ENCODE data around the gene ZNF598.
"Not testable (repeated sequence)": the region's sequence is repeated elsewhere in the genome, so short reads cannot be mapped to it uniquely, and the experiment has no call there.

Gene ZNF598

DNA sequence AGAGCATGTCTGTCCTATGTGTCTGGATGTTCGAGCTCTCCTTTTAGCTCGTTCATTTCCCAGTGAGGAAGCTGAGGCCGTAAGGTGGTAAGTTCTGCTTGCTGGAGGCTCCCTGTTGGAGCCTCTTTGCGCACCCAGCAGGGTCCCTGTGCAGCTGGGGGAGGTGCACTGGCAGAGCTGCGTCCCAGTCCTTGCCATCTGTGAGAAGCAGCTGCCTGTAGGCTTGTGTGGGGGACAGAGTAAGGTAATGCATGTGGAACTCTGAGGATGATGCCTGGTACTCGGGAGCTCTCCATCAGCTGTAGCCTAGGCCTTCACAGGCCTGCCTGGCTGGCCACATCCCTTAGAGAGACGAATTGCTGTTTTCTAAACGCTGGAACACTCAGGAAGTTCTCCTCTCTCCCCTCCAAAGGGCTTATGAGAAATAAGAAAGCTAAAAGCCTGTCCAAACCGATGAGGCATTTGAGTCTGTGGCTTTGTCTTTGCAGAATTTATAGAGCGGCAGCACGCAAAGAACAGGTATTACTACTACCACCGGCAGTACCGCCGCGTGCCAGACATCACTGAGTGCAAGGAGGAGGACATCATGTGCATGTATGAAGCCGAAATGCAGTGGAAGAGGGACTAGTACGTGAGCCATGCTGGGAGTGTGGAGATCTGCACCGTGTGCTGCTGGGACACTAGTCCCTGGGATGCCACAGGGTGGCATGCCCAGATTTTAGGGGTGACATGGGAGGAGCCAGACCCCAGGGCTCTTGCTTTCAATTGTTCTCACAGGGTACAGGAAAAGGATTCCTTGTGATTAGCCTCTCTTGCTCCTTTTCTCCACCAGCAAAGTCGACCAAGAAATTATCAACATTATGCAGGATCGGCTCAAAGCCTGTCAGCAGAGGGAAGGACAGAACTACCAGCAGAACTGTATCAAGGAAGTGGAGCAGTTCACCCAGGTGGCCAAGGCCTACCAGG, 48.7 kb downstream of the ZNF598 start:
- DNase-seq (ENCODE audit: low read depth, low spot score), result no peak

DNA sequence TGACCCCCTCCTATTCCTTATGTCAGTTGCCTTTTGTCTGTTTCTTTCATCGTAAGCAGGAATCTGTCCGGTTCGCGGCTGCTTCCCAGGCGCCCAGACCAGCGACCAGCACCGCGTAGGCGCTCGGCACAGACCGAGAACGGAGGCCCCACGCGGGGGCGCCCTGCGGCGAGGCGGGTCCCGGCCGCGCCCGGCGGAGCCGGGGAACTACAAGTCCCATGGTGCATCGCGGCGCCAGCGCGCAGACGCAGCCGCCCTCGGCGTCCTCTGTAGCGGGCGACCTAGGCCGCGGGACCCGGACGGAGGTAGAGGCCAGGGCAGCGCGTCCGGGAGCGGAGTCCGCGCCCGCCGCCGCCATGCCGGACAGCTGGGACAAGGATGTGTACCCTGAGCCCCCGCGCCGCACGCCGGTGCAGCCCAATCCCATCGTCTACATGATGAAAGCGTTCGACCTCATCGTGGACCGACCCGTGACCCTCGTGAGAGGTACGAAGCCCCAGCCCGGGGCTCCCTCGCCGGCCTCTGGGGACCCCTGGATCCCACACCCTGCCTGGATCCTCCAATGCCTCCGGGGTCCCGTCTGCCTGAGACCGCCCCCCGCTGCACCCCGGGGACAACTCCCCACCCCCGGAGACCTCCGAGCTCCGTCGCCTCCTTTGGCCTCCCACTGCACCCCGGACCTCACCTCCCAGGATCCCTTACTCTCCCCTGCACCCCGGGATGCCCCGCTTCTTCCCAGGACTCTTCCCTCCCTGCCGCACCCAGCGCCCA, 50.2 kb downstream of the ZNF598 start, which contains the start of gene NDUFB10:
TSS of gene NDUFB10 (plus strand) at position 270 of the 771 bp plus-strand sequence. CDS start at position 357, 87 bp downstream.
- peak; percentile 82 for DNase-seq (ENCODE audit: low read depth, low spot score)

DNA sequence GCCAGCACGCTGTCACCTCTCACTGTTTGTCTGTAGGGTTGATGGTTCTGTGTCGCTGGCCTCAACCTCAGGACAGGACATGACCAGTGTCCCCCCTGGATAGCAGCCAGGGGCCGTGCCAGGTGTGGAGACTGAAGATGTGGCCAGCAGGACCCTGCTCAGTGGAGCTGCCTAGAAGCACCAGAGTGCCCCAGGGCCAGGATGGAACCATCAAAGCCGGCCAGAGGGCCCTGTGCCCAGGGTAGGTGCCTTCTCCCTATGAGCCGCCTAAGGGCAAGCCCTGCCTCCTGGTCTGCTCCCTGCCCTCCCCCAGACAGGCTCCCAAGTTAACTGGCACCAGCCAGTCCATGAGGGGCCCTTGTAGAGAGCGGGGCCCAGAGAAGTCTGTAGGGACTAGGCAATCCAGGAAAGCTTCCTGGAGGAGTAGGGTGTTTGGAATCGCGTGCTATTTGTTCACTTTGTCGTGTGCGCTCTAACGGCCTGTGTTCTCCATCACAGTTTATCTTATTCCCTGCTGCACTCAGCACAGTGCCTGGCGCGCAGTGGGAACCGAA, 50.8 kb downstream of the ZNF598 start:
- no peak for DNase-seq (ENCODE audit: low read depth, low spot score)

DNA sequence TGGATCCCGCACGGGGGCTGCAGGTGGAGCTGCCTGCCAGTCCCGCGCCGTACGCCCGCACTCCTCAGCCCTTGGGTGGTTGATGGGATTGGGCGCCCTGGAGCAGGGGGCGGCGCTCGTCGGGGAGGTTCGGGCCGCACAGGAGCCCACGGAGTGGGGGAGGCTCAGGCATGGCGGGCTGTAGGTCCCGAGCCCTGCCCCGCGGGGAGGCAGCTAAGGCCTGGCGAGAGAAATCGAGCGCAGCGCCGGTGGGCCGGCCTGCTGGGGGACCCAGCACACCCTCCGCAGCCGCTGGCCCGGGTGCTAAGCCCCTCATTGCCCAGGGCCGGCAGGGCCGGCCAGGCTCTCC, 51.5 kb downstream of the ZNF598 start:
- DNase-seq (ENCODE audit: low read depth, low spot score), result not testable (repeated sequence)

DNA sequence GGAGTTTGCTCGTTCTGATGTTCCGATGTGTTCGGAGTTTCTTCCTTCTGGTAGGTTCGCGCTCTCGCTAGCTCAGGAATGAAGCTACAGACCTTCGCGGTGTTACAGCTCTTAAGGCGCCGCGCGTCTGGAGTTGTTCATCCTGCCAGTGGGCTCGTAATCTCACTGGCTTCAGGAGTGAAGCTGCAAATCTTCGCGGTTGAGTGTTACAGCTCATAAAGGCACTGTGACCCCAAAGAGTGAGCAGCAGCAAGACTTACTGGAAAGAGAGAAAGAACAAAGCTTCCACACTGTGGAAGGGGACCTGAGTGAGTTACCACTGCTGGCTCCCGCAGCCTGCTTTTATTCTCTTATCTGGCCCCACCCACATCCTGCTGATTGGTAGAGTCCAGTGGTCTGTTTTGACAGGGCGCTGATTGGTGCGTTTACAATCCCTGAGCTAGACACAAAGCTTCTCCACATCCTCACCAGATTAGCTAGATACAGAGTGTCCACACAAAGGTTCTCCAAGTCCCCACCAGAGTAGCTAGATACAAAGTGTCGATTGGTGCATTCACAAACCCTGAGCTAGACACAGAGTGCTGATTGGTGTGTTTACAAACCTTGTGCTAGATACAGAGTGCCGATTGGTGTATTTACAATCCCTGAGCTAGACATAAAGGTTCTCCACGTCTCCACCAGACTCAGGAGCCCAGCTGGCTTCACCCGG, 52.0 kb downstream of the ZNF598 start:
- DNase-seq (ENCODE audit: low read depth, low spot score), result not testable (repeated sequence)

DNA sequence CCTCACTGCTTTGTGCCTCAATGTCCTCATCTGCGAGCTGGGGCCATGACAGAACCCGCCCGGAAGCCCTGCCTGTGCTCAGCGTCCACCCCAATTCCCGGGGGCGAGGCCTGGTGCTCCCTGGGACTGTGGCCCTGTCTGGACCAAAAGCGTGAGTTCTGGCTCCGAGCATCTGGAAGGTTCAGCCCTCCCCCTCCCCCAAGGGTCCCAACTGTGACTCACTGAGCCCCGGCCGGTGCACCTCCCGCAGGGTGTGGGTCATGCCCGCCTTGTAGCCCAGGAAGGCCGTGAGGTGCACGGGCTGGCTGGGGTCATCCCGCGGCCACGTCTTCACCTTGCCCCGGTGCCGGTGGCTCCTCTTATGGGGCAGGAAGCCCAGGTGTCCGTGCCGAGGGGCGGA, 55.9 kb downstream of the ZNF598 start:
- no peak for DNase-seq (ENCODE audit: low read depth, low spot score)

DNA sequence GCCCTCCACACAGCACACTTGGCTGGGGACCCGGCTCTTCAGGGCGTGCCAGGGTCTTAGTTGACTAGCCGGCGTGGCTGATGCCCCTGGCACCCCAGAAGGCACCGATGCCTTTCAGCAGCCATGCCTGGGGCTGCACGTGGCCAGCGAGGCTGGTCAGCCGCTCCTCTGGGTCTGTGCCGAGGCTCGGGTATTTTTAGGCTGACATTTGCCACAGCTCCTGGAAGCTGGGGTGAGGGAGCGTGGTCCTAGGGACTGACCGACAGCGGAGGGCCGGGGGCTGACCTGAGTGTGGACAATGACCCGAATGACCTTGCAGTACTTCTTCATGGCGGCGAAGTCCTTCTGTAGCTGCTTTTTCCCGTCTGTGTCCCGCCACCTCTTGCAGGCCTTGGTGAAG, 59.1 kb downstream of the ZNF598 start:
- DNase-seq (ENCODE audit: low read depth, low spot score), result no peak

DNA sequence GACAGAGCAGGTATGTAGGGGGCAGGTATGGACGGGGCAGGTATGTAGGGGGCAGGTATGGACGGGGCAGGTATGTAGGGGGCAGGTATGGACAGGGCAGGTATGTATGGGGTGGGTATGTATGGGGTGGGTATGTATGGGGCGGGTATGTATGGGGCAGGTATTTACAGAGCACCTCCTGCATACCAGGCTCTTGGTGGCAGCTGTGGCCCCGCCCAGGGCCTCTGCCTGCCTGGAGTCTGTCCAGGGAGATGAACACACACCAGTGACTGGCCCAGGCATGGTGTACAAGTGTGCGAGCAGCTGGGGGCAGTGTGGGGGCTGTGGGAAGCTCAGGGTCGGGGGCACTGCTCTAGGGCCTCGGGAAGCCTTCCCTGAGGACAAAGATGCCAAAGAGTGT, 59.6 kb downstream of the ZNF598 start:
- DNase-seq (ENCODE audit: low read depth, low spot score), result no peak

DNA sequence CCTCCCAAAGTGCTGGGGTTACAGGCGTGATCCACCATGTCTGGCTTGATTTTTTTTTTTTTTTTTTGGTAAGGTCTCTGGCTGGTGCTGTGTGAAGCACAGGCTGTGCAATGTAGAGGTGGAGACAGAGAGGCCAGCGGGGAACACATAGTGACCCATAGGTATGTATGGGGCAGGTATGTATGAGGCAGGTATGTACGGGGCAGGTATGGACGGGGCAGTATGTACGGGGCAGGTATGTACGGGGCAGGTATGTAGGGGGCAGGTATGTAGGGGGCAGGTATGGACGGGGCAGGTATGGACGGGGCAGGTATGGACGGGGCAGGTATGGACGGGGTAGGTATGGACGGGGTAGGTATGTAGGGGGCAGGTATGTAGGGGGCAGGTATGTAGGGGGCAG, 60.1 kb downstream of the ZNF598 start:
- no peak for DNase-seq (ENCODE audit: low read depth, low spot score)
